Sciatic nerve (tissue), 2 donors: Measurements from ENCODE around the gene ELFN2. TPM values are rescaled to one million over a fixed set of nuclear protein-coding genes. Genes with fewer than 3 reads are reported as not detected.
"Not testable (repeated sequence)": the region's sequence is repeated elsewhere in the genome, so short reads cannot be mapped to it uniquely, and the experiment has no call there.

ENCODE experiments used
- ATAC-seq: fragments of 200-7000 bp; cut with Tn5 transposase; one replicate; pipeline ENCODE4 v1.9.1; 2020; ENCODE audit warnings: mild to moderate bottlenecking, moderate library complexity
- DNase-seq: peaks from one replicate; pipeline ENCODE4 v3.0.0-alpha.2; 2020; ENCODE audit warnings: low spot score
- intact Hi-C: fragments of 100-400 bp; cut with DNase I; formaldehyde crosslinking; loops from one replicate; pipeline ENCODE4 v1.14.2; 2022
- total RNA-seq: library from RNA; stranded (reverse); fragmentation: NEBNext Ultra II Directional; extraction: Animal tissue kit (Norgen Biotek cat#: 25700); gene quantifications from one replicate; pipeline ENCODE4 v1.2.1, GENCODE V29; 2021
- donor health status: DM: no; HTN: no; CAD: no.
- donor health status: DM: no; HTN: no; CAD: no.

ELFN2 gene
- total RNA-seq, 1 donor from 2014 or later, result 5.9 TPM

GRCh38 chr22:37330200-37331033 lies 96.9 kb downstream of the ELFN2 start:
- intact Hi-C loops, result no loop called here
- ATAC-seq (no peak), DNase-seq (no peak)

DNA sequence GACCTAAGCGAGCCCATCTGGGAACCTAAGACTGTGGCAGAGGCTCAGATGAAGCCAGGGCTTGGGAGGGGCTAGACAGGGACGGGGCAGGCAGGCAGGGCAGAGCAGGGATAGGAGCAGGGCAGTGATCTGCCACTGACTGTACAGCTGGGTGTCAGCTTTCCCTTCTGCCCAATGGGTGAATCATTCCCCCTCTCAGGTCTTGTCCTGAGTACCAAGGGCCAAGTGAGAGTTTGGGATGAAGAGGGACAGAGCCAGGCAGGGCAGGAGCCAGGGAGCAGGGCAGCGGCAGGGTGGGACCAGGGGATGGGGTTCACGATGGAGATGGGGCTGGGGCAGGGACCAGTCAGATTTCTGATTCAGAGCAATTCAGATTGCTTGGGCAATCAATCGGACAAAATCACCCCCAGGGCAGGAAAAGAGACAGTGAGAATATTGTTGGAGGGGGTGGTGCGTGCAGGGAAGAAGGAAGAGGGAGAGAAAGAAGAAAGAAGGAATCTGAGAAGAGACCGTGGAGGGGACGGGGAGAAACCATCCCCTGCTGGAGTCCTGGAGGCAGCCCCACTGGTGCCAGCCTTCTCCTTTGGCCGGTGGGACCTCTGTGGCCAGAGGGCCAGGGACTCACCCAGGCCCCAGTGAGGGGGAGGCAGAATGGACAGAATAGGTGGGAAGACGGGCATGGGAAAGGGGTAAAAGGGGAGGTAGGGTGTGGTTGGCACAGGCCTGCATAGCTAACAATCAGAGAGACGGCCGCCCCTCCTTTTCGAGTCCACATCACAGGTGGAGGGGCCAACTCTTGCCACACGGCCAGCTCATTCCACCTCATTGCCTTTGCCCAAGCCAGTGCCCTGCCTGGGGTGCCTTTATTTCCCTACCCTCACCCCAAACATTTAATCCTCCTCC lies 97.8 kb downstream of the ELFN2 start:
- intact Hi-C loops, result no loop called here
- DNase-seq, result no peak
- no peak for ATAC-seq

DNA sequence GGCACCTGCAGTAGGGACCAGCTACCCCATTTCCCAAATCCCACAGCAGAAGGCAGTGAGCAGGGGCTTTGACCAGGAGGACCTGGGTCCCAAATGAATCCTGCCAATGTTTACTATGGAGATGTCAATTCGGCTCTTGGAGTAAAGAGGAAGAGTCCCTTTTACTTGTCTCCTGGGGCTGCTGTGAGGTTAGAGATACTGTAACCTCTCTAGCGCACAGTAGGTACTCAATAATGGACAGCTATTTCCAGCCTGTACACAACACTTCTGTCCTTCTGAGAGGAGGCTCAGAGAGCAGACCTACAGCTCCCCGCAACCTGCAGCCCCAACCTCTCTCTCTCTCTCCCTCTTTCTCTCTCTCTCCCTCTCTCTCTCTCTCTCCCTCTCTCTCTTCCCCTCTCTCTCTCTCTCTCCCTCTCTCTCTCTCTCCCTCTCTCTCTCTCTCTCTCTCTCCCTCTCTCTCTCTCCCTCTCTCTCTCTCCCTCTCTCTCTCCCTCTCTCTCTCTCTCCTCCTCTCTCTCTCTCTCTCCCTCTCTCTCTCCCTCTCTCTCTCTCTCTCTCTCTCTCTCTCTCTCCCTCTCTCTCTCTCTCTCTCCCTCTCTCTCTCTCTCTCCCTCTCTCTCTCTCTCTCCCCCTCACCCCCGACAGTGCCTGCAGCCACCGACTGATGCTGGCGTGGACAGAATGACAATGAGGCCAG lies 98.6 kb downstream of the ELFN2 start:
- ATAC-seq, intact Hi-C loops, DNase-seq: not testable (repeated sequence)

- intact Hi-C loops, result no loop called here
- ATAC-seq (no peak), DNase-seq (no peak)
Observed at GRCh38 chr22:37328017-37328416, 99.3 kb downstream of the ELFN2 start.

DNA sequence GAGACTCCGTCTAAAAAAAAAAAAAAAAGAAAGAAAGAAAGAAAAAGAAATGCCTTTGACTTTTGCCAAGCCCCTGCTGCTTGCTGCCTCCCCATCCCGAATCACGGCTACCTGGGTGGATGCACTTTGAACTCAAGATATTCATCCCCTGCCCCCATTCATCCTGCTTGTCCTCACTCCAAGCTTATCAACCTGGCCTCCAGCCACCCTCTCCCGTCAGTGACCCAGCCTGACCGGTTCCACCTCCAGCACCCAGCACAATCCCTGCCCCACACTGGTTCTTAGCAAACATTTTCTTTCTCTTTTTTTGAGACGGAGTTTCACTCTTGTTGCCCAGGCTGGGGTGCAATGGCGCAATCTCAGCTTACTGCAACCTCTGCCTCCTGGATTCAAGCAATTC lies 100.6 kb downstream of the ELFN2 start:
- DNase-seq (no peak), ATAC-seq (no peak)
- intact Hi-C loops, result no loop called here

DNA sequence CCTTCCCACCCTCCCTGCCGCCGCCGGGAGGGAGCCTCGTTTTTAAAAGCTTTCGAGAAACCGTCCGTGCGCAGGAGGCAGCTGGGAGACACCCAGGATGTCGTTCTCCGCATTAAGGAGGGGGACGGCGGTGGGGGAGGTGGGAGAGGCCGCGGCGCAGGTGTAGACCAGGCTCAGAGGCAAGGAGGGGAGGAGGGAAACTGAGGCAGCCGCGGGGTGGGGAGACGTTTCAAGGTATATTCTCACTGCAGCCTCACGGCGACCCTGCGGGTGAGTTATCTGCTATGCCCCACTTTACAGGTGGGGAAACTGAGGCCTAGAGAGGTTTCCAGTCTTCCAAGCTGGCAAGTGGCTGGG lies 102.3 kb downstream of the ELFN2 start:
- intact Hi-C loops, result no loop called here
- ATAC-seq (no peak), DNase-seq (no peak)

DNA sequence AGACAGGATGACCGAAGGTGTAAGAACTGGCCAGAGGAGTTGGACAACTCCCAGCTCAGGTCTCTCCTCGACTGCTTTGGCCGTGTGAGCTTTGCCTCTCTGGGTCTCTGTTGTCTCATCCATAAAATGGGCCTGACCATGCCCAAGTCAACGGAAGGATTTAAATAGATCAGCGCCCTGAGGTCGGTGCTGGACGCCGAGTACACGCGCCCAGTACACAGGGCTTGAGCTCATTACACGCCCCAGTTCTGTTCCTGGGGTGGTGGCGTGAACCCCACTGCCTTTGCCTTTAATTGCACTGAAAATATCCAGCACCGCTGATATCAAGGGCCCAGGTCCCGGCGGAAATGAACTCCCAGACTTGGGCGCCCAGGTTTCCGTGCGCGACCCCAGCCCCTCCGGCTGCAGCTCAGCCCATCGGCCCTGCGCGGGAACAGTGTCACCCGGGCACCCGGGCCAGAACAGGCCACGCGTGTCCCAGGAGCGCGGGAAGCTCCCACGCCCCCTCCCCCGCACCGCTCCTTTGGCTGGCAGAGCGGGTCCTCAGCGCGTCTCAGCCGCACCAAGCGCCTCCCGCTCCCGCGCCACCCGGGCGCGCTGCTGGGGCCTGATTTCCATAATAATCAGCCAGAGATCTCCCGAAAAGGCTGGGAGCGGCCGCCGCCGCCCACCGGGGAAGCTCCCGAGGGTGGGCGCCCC lies 102.8 kb downstream of the ELFN2 start:
- ATAC-seq (no peak), DNase-seq (no peak)
- intact Hi-C loops, result no loop called here

DNA sequence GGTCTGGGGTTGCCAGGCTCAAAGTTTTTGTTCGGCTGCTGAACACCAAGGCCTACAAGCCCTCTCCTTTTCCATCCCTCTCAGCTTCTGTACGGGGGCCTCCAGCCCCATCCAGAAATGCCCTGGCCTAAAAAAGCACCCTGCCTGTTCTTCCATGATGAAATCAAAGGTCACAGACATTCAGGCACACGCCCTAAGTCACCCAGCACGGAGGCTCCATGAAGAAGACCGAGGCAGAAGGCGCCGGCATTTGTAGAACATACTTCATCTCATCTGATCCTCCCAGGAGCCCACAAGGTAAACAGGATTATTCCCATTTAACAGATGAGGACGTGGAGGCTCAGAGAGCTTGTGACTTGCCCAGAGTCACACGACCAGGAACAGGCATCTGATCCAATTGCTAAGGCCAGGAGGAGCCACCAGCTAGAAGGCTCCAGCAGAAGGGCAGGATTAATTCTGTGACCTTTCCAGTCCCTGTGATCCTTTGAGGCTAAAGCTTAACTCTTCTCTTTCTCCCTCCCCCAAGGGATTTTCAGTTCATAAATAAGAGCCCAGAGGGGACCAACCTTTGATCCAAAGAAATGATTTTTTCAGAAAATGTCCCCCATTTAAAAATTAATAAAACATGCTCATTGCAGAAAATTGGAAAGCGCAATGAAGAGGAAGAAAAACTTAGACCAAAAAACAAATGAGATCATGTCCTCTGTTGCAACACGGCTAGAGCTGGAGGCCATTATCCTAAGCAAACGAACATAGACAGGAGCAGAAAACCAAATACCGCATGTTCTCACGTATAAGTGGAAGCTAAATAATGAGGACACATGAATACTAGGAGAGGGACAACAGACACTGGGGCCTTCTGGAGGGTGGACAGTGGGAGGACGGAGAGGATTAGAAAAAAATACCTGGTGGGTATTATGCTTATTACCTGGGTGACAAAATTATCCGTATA lies 106.3 kb downstream of the ELFN2 start:
- no peak for ATAC-seq
- no peak for DNase-seq
- intact Hi-C loops, result no loop called here

DNA sequence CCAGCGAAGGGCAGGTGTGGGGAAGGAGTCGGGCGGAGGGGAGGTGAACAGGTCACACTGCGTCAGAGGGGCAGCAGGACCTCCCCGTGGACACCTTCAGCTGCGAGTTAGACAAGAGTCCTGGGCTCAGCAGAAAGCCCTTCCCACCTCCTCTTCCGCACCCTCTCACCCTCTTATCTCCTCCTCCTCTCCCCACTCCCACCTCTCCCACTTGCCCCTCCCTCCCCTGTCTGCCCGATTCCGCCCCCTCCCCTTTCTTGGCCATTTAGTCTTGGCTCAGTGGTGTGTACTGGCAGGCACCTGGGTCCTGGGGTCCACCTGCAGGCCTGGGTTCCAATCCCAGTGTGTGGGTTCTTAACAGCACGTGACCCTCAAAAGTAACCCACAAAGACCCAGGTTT lies 107.8 kb downstream of the ELFN2 start:
- intact Hi-C loops, result loop anchor here (5.0 to 10.0 kb wide), 2 partner anchors 138 to 275 kb away; no protein-coding TSS in a partner anchor
- no peak for DNase-seq
- ATAC-seq, result no peak

DNA sequence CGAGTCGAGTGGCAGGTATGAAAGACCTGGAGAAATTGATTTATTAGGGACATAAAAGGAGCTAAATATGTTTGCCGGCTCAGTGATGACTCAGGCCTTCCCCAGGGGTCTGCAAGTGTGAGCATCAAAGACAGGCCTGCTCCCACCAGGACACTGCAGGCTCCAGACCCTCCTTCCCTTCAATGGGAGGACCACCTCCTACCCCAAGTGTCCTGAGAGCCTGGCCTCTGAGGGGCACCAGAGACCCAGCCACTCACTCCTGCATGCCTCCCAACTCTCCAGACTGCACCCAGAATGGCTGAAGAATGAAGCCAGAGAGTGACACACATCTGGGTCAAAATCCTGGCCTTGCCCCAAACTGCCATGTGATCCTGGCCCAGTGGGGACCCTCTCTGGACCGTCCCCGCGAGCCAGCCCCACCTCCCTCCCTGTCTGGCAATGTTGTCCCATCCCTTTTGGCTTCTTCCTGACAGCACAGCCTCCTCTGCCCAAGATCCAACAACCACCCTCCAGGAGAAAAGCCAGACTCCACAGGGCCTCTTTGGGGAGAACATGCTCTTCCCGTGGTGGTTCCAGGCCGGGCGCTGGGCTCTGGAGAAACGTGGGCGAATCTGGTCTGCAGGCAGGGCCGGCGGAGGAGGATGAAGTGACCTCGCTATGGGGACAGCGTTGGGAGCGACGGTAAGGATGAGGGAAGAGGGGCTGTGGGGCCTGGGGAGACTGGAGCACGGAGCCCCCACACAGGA lies 108.7 kb downstream of the ELFN2 start:
- no peak for DNase-seq
- intact Hi-C loops, result loop anchor here (5.0 to 10.0 kb wide), 2 partner anchors 139 to 276 kb away; no protein-coding TSS in a partner anchor
- no peak for ATAC-seq

Other genes with a start within 250 kb of the ELFN2 start
- 7.8 TPM for gene C1QTNF6, start 239.2 kb downstream of the ELFN2 start, total RNA-seq
- gene SSTR3, start 215.0 kb downstream of the ELFN2 start, total RNA-seq, result not detected
- 18.9 TPM for gene RAC2, start 183.2 kb downstream of the ELFN2 start, total RNA-seq
- gene CYTH4, start 145.0 kb downstream of the ELFN2 start, total RNA-seq, result 40.0 TPM
- 22.3 TPM for gene MFNG, start 58.9 kb upstream of the ELFN2 start, total RNA-seq
- 31.6 TPM for gene CARD10, start 91.9 kb upstream of the ELFN2 start, total RNA-seq
- gene CDC42EP1, start 133.0 kb upstream of the ELFN2 start, total RNA-seq, result 83.1 TPM
- not detected for gene LGALS2, start 152.6 kb upstream of the ELFN2 start, total RNA-seq
- gene GGA1, start 181.4 kb upstream of the ELFN2 start, total RNA-seq, result 71.2 TPM
- gene SH3BP1, start 212.2 kb upstream of the ELFN2 start, total RNA-seq, result 10.3 TPM
- 10.0 TPM for gene PDXP, start 231.2 kb upstream of the ELFN2 start, total RNA-seq
- gene LGALS1, start 248.2 kb upstream of the ELFN2 start, total RNA-seq, result 1,269 TPM